ENCODE data around the gene CLDN8. TPM values are rescaled to one million over a fixed set of nuclear protein-coding genes. Genes with fewer than 3 reads are reported as not detected.

Gene CLDN8
- total RNA-seq, 2 donors from 2014 or later, result not detected

DNA sequence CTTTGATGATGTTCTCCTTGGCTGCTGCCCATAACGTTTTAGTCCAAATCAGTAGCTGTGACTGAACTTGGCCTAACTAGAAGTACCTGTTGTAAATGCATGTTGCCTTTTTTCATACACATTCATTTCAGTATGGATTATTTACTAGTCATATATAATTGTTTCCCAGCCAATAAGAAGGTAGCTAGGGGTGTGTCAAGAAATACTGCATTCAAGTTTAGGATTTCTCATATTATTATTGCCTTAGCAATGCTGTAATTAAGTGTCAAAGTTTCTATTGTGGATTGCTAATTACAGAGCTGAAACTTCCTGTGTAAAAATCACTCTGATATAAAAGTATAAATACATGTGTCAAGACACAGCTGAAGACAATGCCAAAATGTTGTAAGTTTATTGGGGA is 49.2 kb downstream of the CLDN8 start, which contains the start of gene CLDN17:
Gene CLDN17, minus strand, starts transcription at position 101 of the 400 bp plus-strand sequence. CDS start 188 bp downstream, outside the sequence.
- peaks cover 7% of the 10 kb centered on the region for H3K9me3 Mint-ChIP-seq
- no peaks in the 10 kb centered on the region for H3K36me3 Mint-ChIP-seq (ENCODE audit: low read depth)
- no peaks in the 10 kb centered on the region for H3K27me3 Mint-ChIP-seq
- no peak for ATAC-seq (replicated peaks)
- H3K27ac Mint-ChIP-seq, result no peak within 1 kb of the TSS
- H3K4me1 Mint-ChIP-seq, result no peaks in the 10 kb centered on the region
- no peak within 1 kb of the TSS for H3K4me3 Mint-ChIP-seq

GRCh38 chr21:30166171-30166570 is 49.7 kb downstream of the CLDN8 start:
- Mint-ChIP-seq H3K27me3 (no peaks in the 10 kb centered on the region), H3K36me3 (ENCODE audit: low read depth) (no peaks in the 10 kb centered on the region), H3K9me3 (peaks cover 7% of the 10 kb centered on the region), H3K27ac (no peak overlapping the region), H3K4me1 (no peaks in the 10 kb centered on the region), H3K4me3 (no peak overlapping the region)
- no peak for ATAC-seq (replicated peaks)

GRCh38 chr21:30164796-30165195 is 51.1 kb downstream of the CLDN8 start:
- no peak for ATAC-seq (replicated peaks)
- Mint-ChIP-seq H3K36me3 (ENCODE audit: low read depth) (no peaks in the 10 kb centered on the region), H3K27ac (no peak overlapping the region), H3K4me3 (no peak overlapping the region), H3K4me1 (no peaks in the 10 kb centered on the region), H3K9me3 (peaks cover 4% of the 10 kb centered on the region), H3K27me3 (no peaks in the 10 kb centered on the region)

Other genes starting within 250 kb of the CLDN8 start
- not detected for gene CLDN17, start 49.3 kb downstream of the CLDN8 start, total RNA-seq
- not detected for gene KRTAP24-1, start 66.9 kb upstream of the CLDN8 start, total RNA-seq
- not detected for gene KRTAP25-1, start 73.4 kb upstream of the CLDN8 start, total RNA-seq
- not detected for gene KRTAP26-1, start 104.2 kb upstream of the CLDN8 start, total RNA-seq
- not detected for gene KRTAP27-1, start 121.6 kb upstream of the CLDN8 start, total RNA-seq
- gene KRTAP23-1, start 132.5 kb upstream of the CLDN8 start, total RNA-seq, result not detected
- gene KRTAP13-2, start 156.2 kb upstream of the CLDN8 start, total RNA-seq, result not detected
- not detected for gene KRTAP13-1, start 179.9 kb upstream of the CLDN8 start, total RNA-seq
- not detected for gene KRTAP13-3, start 209.8 kb upstream of the CLDN8 start, total RNA-seq
- gene KRTAP13-4, start 214.1 kb upstream of the CLDN8 start, total RNA-seq, result not detected
- not detected for gene KRTAP15-1, start 224.2 kb upstream of the CLDN8 start, total RNA-seq